HCT116 (cell line): ENCODE measurements around the gene GJA3. TPM values are rescaled to one million over a fixed set of nuclear protein-coding genes. Genes with fewer than 3 reads are reported as not detected.

Source experiments
- ATAC-seq: fragments of 200-7000 bp; cut with Tn5 transposase; 2 replicates; pipeline ENCODE4 v1.9.1; 2020; ENCODE audit warnings: mild to moderate bottlenecking, moderate library complexity
- BruUV-seq: library from RNA; stranded (reverse); fragments of 400-500 nt; replicated peaks from 2 replicates; lab custom pipeline; 2021; lab: Mats Ljungman, UMichigan
- CTCF ChIA-PET: fragments of 300-600 bp; sonication (Branson Sonifier 250); formaldehyde crosslinking; loops from one replicate; lab custom pipeline; 2021; ENCODE audit warnings: antibody characterized with exemption; lab: Charles Lee
- POLR2A ChIA-PET: fragments of 300-600, 350-600 bp; sonication (Branson Sonifier 250); formaldehyde crosslinking; loops from one replicate; lab custom pipeline; 2021; ENCODE audit warnings: antibody characterized with exemption; lab: Charles Lee
- RAD21 ChIA-PET, 2 experiments: fragments of 300-600 bp; sonication (Branson Sonifier 250); formaldehyde crosslinking; loops; one replicate each; lab custom pipeline; 2023; ENCODE audit warnings: low total read pairs in 2 of 2; ENCODE audit not compliant: uncharacterized antibody in 2 of 2, unreplicated experiment in 2 of 2, low non-redundant PET in 1 of 2; lab: Charles Lee
- DNase-seq: peaks from one replicate; pipeline ENCODE4 v3.0.0-alpha.2; 2010; ENCODE audit warnings: low read depth, low spot score
- H2AFZ ChIP-seq: fragments of 200-600 bp; shearing (Covaris generic), sonication (generic); 2 replicates; pipeline ENCODE4 v1.6.1; 2017; ENCODE audit warnings: low read depth, mixed run types, mixed read lengths, antibody characterized with exemption, low read length; ENCODE audit not compliant: poor library complexity, severe bottlenecking
- H3K27ac ChIP-seq: 2 replicates; pipeline ENCODE4 v1.5.1; 2012; ENCODE audit warnings: low read depth, low read length
- H3K27me3 ChIP-seq: fragments of 200-600 bp; sonication (generic); 2 replicates; pipeline ENCODE4 v1.6.1; 2016; ENCODE audit warnings: mixed run types, low read length, mixed read lengths; ENCODE audit not compliant: insufficient read depth
- H3K36me3 ChIP-seq, 2 experiments: fragments of 200-500 bp in 1 of 2; fragments of 200-600 bp in 1 of 2; sonication (Bioruptor generic) in 1 of 2; sonication (generic) in 1 of 2; 2 replicates each; pipeline versions ENCODE4 v1.5.1 to v1.6.1; 2014 to 2016; ENCODE audit warnings: low read length in 2 of 2, inconsistent platforms in 1 of 2, mixed read lengths in 1 of 2, mixed run types in 1 of 2; ENCODE audit not compliant: insufficient read depth in 2 of 2, control insufficient read depth in 1 of 2
- H3K4me1 ChIP-seq, 2 experiments: fragments of 200-600 bp in 1 of 2; sonication (generic) in 1 of 2; 2 replicates each; pipeline versions ENCODE4 v1.5.1 to v1.6.1; 2012 to 2017; ENCODE audit warnings: low read length in 2 of 2, inconsistent platforms in 1 of 2, mild to moderate bottlenecking in 1 of 2, mixed read lengths in 1 of 2, mixed run types in 1 of 2, moderate library complexity in 1 of 2; ENCODE audit not compliant: insufficient read depth in 2 of 2, control insufficient read depth in 1 of 2
- H3K4me2 ChIP-seq: fragments of 200-600 bp; sonication (generic); 2 replicates; pipeline ENCODE4 v1.6.1; 2017; ENCODE audit warnings: mixed run types, low read length, mixed read lengths
- H3K4me3 ChIP-seq, 2 experiments: fragments of 200-600 bp in 1 of 2; sonication (generic) in 1 of 2; replicated peaks in 1 of 2; 2 replicates each; pipeline ENCODE4 v1.5.1; 2011 to 2016; ENCODE audit warnings: low read length in 2 of 2, control low read depth in 1 of 2, low read depth in 1 of 2, mild to moderate bottlenecking in 1 of 2, mixed read lengths in 1 of 2, mixed run types in 1 of 2
- H3K79me2 ChIP-seq: fragments of 200-600 bp; sonication (generic); 2 replicates; pipeline ENCODE4 v1.6.1; 2017; ENCODE audit warnings: mild to moderate bottlenecking, mixed run types, low read length, moderate library complexity, mixed read lengths; ENCODE audit not compliant: insufficient read depth
- H3K9ac ChIP-seq: fragments of 200-600 bp; sonication (generic); 2 replicates; pipeline ENCODE4 v1.6.1; 2016; ENCODE audit warnings: low read length, mixed read lengths
- H3K9me2 ChIP-seq: fragments of 200-600 bp; sonication (generic), shearing (Covaris generic); 2 replicates; pipeline ENCODE4 v1.6.1; 2017; ENCODE audit warnings: mixed run types, mild to moderate bottlenecking, moderate library complexity; ENCODE audit not compliant: insufficient read depth
- H3K9me3 ChIP-seq, 2 experiments: fragments of 200-500 bp in 1 of 2; fragments of 200-600 bp in 1 of 2; sonication (Bioruptor generic) in 1 of 2; sonication (generic) in 1 of 2; 2 replicates each; pipeline ENCODE4 v1.6.1; 2014 to 2017; ENCODE audit warnings: low read length in 2 of 2, mixed read lengths in 2 of 2, inconsistent platforms in 1 of 2, low read depth in 1 of 2, mild to moderate bottlenecking in 1 of 2, mixed run types in 1 of 2, moderate library complexity in 1 of 2; ENCODE audit not compliant: control insufficient read depth in 1 of 2, insufficient read depth in 1 of 2
- H4K20me1 ChIP-seq: fragments of 200-600 bp; sonication (generic), shearing (Covaris generic); 2 replicates; pipeline ENCODE4 v1.6.1; 2017; ENCODE audit warnings: mixed run types, mild to moderate bottlenecking, moderate library complexity; ENCODE audit not compliant: insufficient read depth
- ATF3 ChIP-seq: IDR thresholded peaks from 2 replicates; pipeline ENCODE4 v1.6.1; 2012
- CTCF ChIP-seq, 3 experiments: fragments of 200-600 bp in 1 of 3; sonication (generic) in 1 of 3; IDR thresholded peaks in 2 of 3; conservative IDR thresholded peaks in 1 of 3; 2 replicates each; pipeline ENCODE4 v1.5.1; 2012 to 2017; ENCODE audit warnings: low read depth in 2 of 3, low read length in 2 of 3, antibody characterized with exemption in 1 of 3, borderline replicate concordance in 1 of 3, control low read depth in 1 of 3, mild to moderate bottlenecking in 1 of 3, mixed read lengths in 1 of 3, mixed run types in 1 of 3, moderate library complexity in 1 of 3; ENCODE audit not compliant: insufficient read depth in 1 of 3
- EGR1 ChIP-seq: IDR thresholded peaks from 2 replicates; pipeline ENCODE4 v1.6.1; 2012; ENCODE audit warnings: low read depth
- ELF1 ChIP-seq: IDR thresholded peaks from 2 replicates; pipeline ENCODE4 v1.6.1; 2012; ENCODE audit warnings: low read depth, borderline replicate concordance
- EZH2phosphoT487 ChIP-seq: fragments of 200-600 bp; IDR thresholded peaks from 2 replicates; pipeline ENCODE4 v1.6.1; 2018; ENCODE audit warnings: antibody characterized with exemption, borderline replicate concordance
- FOSL1 ChIP-seq: IDR thresholded peaks from 2 replicates; pipeline ENCODE4 v1.6.1; 2012; ENCODE audit warnings: low read depth
- JUND ChIP-seq: IDR thresholded peaks from 2 replicates; pipeline ENCODE4 v1.6.1; 2012
- MAX ChIP-seq: IDR thresholded peaks from 2 replicates; pipeline ENCODE4 v1.6.1; 2012
- POLR2A ChIP-seq: IDR thresholded peaks from 2 replicates; pipeline ENCODE4 v1.7.0; 2011; ENCODE audit warnings: borderline replicate concordance; ENCODE audit not compliant: insufficient read depth, insufficient read length; ENCODE audit errors: extremely low read depth
- RAD21 ChIP-seq: IDR thresholded peaks from 2 replicates; pipeline ENCODE4 v1.6.1; 2012; ENCODE audit warnings: low read depth, mild to moderate bottlenecking
- REST ChIP-seq: IDR thresholded peaks from 2 replicates; pipeline ENCODE4 v1.6.1; 2012; ENCODE audit warnings: low read depth
- SIN3A ChIP-seq: IDR thresholded peaks from 2 replicates; pipeline ENCODE4 v1.6.1; 2012; ENCODE audit warnings: low read depth
- SRF ChIP-seq: IDR thresholded peaks from 2 replicates; pipeline ENCODE4 v1.6.1; 2012; ENCODE audit warnings: low read depth
- TCF7L2 ChIP-seq: IDR thresholded peaks from 2 replicates; pipeline ENCODE4 v1.7.0; 2011; ENCODE audit warnings: borderline replicate concordance, inconsistent platforms; ENCODE audit not compliant: insufficient read depth, insufficient read length; ENCODE audit errors: extremely low read depth
- YY1 ChIP-seq: IDR thresholded peaks from 2 replicates; pipeline ENCODE4 v1.6.1; 2011; ENCODE audit warnings: low read length, low read depth, moderate library complexity, mild to moderate bottlenecking; ENCODE audit not compliant: insufficient replicate concordance; ENCODE audit errors: extremely low read depth
- ZBTB33 ChIP-seq: IDR thresholded peaks from 2 replicates; pipeline ENCODE4 v1.6.1; 2011; ENCODE audit warnings: mild to moderate bottlenecking, low read length, moderate library complexity; ENCODE audit not compliant: insufficient replicate concordance; ENCODE audit errors: extremely low read depth
- ZFX ChIP-seq: fragments of 450-650 bp; IDR thresholded peaks from 2 replicates; pipeline ENCODE4 v1.6.1; 2017
- ZNF274 ChIP-seq: fragments of 200-500 bp; sonication (Bioruptor generic); IDR thresholded peaks from 2 replicates; pipeline ENCODE4 v1.6.1; 2014; ENCODE audit warnings: mild to moderate bottlenecking, low read depth, low read length, inconsistent platforms
- intact Hi-C: fragments of 100-400 bp; cut with micrococcal nuclease; formaldehyde crosslinking; loops from 2 replicates; pipeline ENCODE4 v1.10.0; 2022
- total RNA-seq: library from RNA; stranded (reverse); gene quantifications from one replicate; pipeline ENCODE4 v1.2.1, GENCODE V29; 2021; ENCODE audit not compliant: unreplicated experiment

GJA3 gene
- total RNA-seq, 1 experiment from 2014 or later, result 8.0 TPM

GRCh38 chr13:20109037-20109436 is 51.8 kb downstream of the GJA3 start:
- Histone ChIP-seq H4K20me1 (no peaks in the 10 kb centered on the region), H3K9me2 (no peaks in the 10 kb centered on the region), H3K4me2 (no peak overlapping the region), H3K36me3 (no peaks in the 10 kb centered on the region), H3K27ac (no peak overlapping the region), H3K79me2 (no peaks in the 10 kb centered on the region), H3K27me3 (no peaks in the 10 kb centered on the region), H3K4me3 (no peak overlapping the region), H2AFZ (no peak overlapping the region), H3K9me3 (no peaks in the 10 kb centered on the region), H3K4me1 (no peaks in the 10 kb centered on the region), H3K9ac (no peak overlapping the region)
- TF ChIP-seq EGR1 (no peak), TCF7L2 (no peak), EZH2phosphoT487 (no peak), MAX (no peak), YY1 (no peak), SIN3A (no peak), JUND (no peak), ZBTB33 (no peak), RAD21 (no peak), POLR2A (no peak), ZNF274 (no peak), ELF1 (no peak), REST (no peak), ZFX (no peak), CTCF (IDR thresholded peaks at IDR 0.05 in 2 of 3, conservative IDR thresholded peaks at IDR 0.05 in 1 of 3; ENCODE audit: borderline replicate concordance in 1 of 3, insufficient read depth in 1 of 3, low read depth in 2 of 3, low read length in 2 of 3) (no peak), FOSL1 (no peak), ATF3 (no peak), SRF (no peak)
- DNase-seq, result no peak
- POLR2A ChIA-PET, result interaction anchor here (1.1 kb wide), 1 partner anchor 10 kb away, joined by 3 read pairs; no protein-coding TSS in a partner anchor
- CTCF ChIA-PET, result no interaction called here
- intact Hi-C loops, result no loop called here
- BruUV-seq, result no TSS peak
- RAD21 ChIA-PET, result no interaction called here
- no peak for ATAC-seq
